ENCODE measurements around the gene EIF1B. TPM values are rescaled to one million over a fixed set of nuclear protein-coding genes. Genes with fewer than 3 reads are reported as not detected.

Gene EIF1B
- total RNA-seq, 1 experiment from 2014 or later = 21.7 TPM

DNA sequence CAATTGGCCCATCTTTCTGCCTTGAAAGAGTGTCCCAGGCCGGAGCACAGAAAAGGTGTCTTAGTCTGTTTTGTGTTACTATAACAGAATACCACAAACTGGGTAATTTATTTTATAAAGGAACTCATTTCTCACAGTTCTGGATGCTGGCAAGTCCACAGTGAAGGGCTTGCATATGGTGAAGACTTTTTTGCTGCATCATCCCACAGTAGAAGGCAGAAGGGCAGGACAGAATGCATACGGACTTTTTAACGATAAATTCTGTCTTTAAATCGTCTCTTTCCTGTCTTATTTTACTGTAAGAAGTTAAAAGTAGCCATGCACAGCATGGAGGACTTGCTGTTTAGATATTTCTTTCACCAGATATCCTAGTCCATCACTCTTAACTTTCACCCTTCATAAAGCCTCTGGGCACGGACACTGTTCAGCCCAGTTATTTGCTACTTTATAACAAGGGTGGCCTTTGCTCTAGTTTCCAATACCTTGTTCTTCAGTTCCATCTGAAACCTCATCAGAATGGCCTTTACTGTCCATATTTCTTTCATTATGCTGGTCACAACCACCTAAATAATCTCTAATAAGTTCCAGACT is 10.3 kb upstream of the EIF1B start:
- Histone ChIP-seq H3K9me3 (replicated peaks) (no peaks in the 10 kb centered on the region), H3K4me1 (no peaks in the 10 kb centered on the region), H3K27me3 (no peaks in the 10 kb centered on the region), H3K36me3 (no peaks in the 10 kb centered on the region), H3K27ac (no peak overlapping the region), H3K4me3 (no peak overlapping the region)
- no peak for DNase-seq

DNA sequence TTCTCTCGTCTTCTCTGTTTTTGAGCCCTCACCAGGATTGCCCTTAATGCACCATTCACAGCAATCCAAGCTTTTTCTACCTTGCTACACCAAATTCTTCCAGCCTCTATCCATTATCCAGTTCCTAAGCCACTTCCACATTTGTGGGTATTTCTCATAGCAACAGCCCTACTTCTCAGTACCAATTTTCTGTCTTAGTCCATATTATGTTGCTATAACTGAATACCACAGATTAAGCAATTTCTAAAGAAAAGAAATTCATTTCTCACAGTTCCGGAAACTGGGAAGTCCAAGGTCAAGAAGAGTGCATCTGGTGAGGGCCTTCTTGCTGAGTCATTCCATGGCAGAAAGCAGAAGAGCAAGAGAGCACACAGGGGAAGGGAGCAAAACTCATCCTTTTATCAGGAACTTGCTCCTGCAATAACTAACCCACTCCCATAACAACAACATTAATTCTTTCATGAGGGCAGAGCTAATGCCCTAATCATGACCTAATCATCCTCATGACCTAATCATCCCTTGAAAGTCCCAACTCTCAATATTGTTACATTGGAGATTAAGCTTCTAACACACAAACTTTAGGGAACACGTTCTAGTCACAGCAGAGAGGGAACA is 9.7 kb upstream of the EIF1B start:
- Histone ChIP-seq H3K4me3 (no peak overlapping the region), H3K4me1 (no peaks in the 10 kb centered on the region), H3K27ac (no peak overlapping the region), H3K27me3 (no peaks in the 10 kb centered on the region), H3K36me3 (no peaks in the 10 kb centered on the region), H3K9me3 (replicated peaks) (no peaks in the 10 kb centered on the region)
- DNase-seq = no peak

DNA sequence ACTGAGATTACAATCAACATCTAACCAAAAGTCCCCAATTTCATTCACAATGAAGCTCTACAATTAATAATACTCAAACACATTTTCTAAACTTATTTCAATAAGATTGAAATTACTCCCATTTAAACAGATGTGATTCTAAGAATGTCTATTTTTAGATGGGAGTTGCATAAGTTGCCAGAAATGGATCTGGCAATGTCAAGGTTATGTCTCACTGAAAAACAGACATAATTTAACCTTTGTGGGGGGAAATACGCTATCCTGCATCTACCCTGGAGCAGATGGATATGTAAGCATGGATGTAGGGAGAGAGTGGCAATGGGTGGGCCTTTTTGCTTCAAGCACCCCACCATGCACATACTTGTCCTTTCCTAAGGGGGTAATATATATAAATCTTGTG is 6.7 kb upstream of the EIF1B start:
- Histone ChIP-seq H3K4me3 (no peak overlapping the region), H3K27me3 (no peaks in the 10 kb centered on the region), H3K36me3 (no peaks in the 10 kb centered on the region), H3K4me1 (no peaks in the 10 kb centered on the region), H3K27ac (no peak overlapping the region), H3K9me3 (replicated peaks) (no peaks in the 10 kb centered on the region)
- no peak for DNase-seq

DNA sequence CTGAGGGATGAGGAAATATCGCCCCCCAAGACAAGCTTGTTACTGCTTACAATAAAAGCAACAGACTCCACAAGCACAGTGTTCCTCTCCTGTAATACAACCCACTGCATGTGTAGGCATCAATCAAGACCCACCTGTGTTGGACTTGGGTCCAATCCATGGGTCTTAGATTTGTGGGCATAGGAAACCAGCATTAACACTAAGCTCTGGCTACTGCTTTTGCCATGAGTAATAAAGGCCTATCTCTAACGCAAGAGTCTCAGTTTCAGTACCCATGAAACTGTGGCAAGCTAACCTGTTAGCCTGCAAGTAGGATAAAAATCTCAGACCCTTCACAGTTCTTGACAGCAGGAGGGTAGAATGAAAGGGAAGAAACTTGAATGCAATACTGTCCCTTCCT is 5.2 kb upstream of the EIF1B start:
- no peaks in the 10 kb centered on the region for H3K4me1 ChIP-seq
- no peaks in the 10 kb centered on the region for H3K36me3 ChIP-seq
- DNase-seq = peak in 1 of 2 experiments; percentile 17
- H3K9me3 ChIP-seq (replicated peaks) = no peaks in the 10 kb centered on the region
- H3K27ac ChIP-seq = no peak overlapping the region
- no peaks in the 10 kb centered on the region for H3K27me3 ChIP-seq
- H3K4me3 ChIP-seq = no peak overlapping the region

DNA sequence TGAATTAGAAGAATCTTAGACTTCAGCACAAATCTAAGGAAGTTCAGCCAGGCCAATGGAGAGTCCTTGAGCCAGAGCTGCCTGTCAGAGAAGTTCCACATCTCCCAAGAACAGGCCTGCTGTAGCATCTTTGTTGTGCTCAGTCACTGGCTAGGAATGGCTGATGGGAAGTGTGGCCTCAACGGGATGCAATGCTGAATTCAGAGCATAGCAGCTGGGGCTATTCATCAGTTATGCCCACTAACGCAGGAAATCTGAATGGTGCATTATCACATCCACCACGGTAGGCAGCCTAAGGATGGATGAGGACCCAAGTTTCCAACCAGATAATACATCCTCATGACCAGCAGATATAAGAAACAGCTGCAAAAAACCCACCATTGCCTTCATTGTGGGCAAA is 3.2 kb upstream of the EIF1B start:
- Histone ChIP-seq H3K4me1 (no peaks in the 10 kb centered on the region), H3K9me3 (replicated peaks) (no peaks in the 10 kb centered on the region), H3K27ac (no peak overlapping the region), H3K36me3 (peaks cover 7% of the 10 kb centered on the region), H3K27me3 (no peaks in the 10 kb centered on the region), H3K4me3 (no peak overlapping the region)
- DNase-seq = peak; percentile 5 to 33

DNA sequence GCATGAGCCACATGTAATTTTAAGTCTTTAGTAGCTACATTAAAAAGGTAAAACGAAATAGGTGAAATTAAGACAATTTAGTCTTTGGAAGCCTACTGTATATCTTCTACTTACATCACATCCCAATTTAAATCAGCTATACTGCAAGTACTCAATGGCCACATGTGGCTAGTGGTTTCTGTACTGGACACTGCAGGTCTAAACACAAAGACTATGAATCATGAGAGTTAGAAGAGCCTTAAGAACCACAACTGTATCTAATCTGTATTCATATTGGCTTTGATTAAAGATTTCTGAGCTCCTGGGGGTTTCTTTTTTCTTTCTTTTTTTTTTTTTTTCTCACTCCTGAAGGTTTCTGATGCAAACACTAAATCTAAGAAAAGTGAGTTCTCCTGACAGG is 2.3 kb upstream of the EIF1B start:
- DNase-seq = no peak

DNA sequence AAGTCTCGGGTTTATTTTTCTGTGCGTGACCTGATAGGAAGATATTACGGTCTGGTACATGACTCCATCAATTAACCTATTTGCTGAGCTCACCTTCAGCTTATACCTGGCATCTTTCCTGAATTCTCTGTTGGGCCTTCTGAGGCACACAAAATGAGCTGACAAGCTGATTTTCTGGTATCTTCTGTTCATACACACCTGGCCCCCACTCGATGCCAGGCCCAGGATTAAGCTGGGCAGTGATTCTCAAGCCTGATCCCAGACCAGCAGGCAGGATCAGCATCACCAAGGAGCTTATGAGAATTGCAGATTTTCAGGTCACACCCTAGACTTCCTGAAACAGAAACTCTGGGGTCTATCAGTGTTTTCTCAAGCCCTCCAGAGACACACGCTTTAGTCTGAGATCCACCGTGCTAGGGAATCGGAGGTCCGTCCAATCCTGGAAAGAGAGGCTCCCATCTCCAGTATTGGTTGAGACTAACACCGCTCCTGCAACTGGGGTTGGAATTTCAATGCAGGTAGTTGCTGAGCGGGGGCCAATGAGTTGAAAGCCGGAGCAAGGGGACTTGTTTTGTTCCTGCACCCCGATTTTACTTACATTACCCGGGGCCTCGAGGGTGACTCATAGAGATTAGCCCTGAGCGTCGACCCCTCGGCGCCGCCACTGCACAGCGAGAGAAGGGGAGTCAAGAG is 636 bp upstream of the EIF1B start:
- Histone ChIP-seq H3K36me3 (peaks cover 28% of the 10 kb centered on the region), H3K27me3 (no peaks in the 10 kb centered on the region), H3K27ac (peak overlapping the region; percentile 94; the same call in 1 of the 2 replicates), H3K4me3 (peak overlapping the region; percentile 95), H3K4me1 (no peaks in the 10 kb centered on the region), H3K9me3 (replicated peaks) (no peaks in the 10 kb centered on the region)
- DNase-seq = no peak

More for the DNA sequence above, 2.3 kb upstream of the EIF1B start:
- no peaks in the 10 kb centered on the region for H3K4me1 ChIP-seq
- no peak overlapping the region for H3K4me3 ChIP-seq
- no peaks in the 10 kb centered on the region for H3K27me3 ChIP-seq
- H3K36me3 ChIP-seq = peaks cover 16% of the 10 kb centered on the region
- no peaks in the 10 kb centered on the region for H3K9me3 ChIP-seq (replicated peaks)
- no peak overlapping the region for H3K27ac ChIP-seq

DNA sequence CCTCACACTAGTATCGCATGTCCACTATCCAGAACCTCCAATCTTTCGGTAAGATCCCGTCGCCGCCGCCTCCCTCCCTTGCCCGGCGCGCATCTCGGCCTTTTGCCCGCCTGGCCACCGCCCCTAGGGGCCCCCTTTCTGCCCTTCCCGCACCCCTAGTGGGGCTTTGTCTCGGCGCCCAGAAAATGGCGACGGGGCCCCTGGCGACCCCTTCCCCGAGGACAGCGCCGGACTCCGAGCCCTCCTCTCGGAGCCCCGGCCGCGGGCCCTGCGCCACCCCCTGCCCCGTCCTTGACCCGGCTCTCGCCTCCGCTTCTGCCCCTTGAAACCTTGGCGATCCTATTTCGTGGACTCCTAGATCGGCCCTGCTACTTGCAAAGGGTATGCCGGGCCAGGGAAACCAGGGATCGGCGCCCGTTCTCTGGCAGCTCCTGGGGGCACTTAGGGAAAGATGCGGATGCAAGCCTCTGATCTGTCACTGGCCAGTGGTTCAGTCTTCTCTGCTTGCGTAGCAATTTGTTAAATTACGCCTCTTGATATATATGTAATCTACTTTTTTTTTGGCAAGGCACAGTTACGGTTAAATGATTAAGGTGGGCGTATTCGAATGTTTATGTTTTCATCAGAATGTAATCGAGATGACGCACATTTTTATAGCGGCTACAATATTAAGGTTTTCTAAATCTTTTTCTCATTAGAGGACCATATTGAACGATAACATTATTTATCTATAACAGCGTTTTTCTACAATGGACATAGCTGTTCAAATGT is 603 bp downstream of the EIF1B start:
- no peaks in the 10 kb centered on the region for H3K9me3 ChIP-seq (replicated peaks)
- peak; percentile 29 to 42 for DNase-seq

DNA sequence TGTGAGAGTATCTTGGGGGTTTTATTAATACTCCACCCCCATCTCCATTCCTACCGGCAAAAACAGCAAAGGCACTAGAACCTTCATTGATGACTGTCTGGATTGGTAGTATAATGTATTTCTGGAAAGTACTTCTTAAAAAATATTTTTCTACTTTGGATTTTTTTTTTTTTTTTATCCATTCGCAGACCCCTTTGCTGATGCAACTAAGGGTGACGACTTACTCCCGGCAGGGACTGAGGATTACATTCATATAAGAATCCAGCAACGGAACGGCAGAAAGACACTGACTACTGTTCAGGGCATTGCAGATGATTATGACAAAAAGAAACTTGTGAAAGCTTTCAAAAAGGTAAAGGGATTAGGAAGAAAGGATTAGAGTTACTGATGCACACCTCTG is 1.2 kb downstream of the EIF1B start:
- Histone ChIP-seq H3K27ac (peak overlapping the region; percentile 94), H3K36me3 (peaks cover 30% of the 10 kb centered on the region), H3K9me3 (replicated peaks) (no peaks in the 10 kb centered on the region), H3K27me3 (no peaks in the 10 kb centered on the region), H3K4me1 (no peaks in the 10 kb centered on the region), H3K4me3 (peak overlapping the region; percentile 95)
- peak in 1 of 2 experiments; percentile 10 for DNase-seq

More for the DNA sequence above, 603 bp downstream of the EIF1B start:
- no peaks in the 10 kb centered on the region for H3K27me3 ChIP-seq
- peak overlapping the region; percentile 95 for H3K4me3 ChIP-seq
- H3K36me3 ChIP-seq = peaks cover 30% of the 10 kb centered on the region
- H3K27ac ChIP-seq = peak overlapping the region; percentile 94
- H3K4me1 ChIP-seq = no peaks in the 10 kb centered on the region

DNA sequence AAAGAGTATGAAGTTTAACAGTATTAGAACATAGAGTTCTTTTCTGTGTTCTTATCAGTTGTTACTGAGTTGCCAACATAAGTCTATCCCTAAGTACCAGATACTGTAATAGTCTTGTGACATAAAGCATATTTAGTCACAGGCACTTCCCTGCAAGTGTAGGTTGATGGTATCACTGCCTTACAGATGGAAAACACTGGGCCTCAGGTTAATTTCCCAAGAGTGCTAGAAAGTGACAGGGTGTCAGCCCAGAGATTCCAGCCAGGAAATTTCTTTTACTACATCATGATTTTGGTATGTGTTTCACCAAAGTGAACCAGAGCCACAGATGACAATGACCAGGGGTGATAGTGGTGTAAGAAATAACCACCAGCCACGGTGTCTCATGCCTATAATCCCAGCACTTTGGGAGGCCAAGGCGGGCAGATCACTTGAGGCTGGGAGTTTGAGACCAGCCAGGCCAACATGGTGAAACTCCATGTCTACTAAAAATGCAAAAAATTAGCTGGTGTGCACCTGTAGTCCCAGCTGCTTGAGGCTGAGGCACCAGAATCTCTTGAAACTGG is 3.2 kb downstream of the EIF1B start:
- Histone ChIP-seq H3K9me3 (replicated peaks) (no peaks in the 10 kb centered on the region), H3K4me1 (no peaks in the 10 kb centered on the region), H3K4me3 (no peak overlapping the region), H3K36me3 (peaks cover 30% of the 10 kb centered on the region), H3K27me3 (no peaks in the 10 kb centered on the region), H3K27ac (no peak overlapping the region)
- no peak for DNase-seq

DNA sequence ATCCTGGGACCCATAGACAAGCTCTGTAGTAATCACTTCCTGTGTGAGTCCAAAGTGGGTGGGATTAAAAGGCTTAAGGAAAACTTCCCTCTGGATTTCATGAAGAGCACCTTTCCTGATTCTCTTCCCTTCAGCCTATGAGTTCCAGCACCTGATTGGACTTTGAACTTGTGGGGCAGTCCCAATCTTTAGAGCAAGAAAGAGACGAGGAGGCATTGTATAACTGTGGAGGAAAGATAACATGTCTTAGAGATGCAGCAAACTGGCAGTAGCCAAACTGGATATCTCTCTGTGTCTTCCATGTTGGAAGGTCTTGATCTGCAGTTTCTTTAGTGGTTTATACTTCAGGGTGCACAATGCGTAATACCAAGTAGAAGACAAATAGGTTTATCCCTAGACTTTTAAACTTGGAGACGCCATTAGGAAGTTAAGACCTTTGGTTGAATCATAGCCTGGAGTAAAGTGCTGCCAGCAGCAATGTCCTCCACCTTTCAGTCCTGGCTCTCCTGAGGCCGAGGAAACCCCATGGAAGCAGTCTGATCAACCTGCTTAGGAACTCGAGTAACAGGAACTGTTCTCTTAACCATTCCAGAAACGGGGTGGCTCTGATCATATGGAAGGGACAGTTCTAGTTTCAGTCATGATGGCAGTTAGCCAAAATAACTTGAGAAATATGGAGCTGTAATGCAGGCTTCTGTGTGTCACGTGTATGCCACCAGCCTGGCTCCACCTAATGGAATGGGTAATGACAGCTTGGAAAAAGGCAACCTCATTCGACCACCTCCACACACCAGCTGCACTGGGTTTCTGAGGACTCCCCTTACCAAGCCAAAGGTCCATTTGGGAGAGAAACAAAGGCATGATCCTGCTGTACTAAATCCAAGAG is 4.7 kb downstream of the EIF1B start:
- DNase-seq = no peak
- H3K27me3 ChIP-seq = no peaks in the 10 kb centered on the region
- H3K9me3 ChIP-seq (replicated peaks) = no peaks in the 10 kb centered on the region
- H3K4me1 ChIP-seq = no peaks in the 10 kb centered on the region
- H3K36me3 ChIP-seq = peaks cover 30% of the 10 kb centered on the region
- no peak overlapping the region for H3K4me3 ChIP-seq
- H3K27ac ChIP-seq = no peak overlapping the region

DNA sequence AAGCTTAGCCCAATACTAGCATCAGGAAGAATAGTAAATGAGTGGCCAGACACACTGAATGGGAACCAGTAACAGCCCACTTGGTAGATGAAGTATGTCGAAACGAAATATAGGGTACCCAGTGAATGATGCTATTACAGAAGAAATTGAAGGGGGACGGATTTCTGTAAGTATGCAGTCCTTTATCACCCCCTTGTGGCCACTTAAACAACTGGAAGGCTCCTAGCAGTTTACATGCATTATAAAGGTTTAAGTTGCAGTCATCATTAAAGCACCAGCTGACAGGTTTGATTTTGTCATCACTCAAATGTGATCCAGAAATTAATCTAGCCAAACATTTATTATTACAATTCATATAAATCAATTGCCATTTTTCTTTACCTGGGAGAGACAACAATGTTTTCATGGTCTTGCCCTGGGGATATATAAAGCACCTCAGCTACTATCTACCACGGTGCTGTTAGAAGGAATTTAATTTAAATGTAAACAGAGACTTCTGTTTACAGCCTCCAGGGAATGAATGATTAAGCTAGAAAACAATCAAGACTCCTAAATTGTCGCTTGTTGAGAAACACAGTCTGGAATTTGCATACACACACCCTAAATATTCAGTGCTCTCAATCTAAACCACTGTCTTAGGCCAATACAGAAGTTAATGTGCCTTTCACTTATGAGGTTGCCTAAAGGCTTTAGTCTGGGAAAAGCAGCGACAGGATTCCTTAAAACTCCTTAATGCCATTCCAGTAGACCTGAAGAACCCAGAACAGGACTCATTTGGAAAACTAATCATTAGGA is 7.8 kb downstream of the EIF1B start:
- H3K36me3 ChIP-seq = peaks cover 13% of the 10 kb centered on the region
- H3K4me1 ChIP-seq = no peaks in the 10 kb centered on the region
- H3K27ac ChIP-seq = no peak overlapping the region
- H3K27me3 ChIP-seq = no peaks in the 10 kb centered on the region
- peak; percentile 29 to 66 for DNase-seq
- no peaks in the 10 kb centered on the region for H3K9me3 ChIP-seq (replicated peaks)
- H3K4me3 ChIP-seq = no peak overlapping the region

DNA sequence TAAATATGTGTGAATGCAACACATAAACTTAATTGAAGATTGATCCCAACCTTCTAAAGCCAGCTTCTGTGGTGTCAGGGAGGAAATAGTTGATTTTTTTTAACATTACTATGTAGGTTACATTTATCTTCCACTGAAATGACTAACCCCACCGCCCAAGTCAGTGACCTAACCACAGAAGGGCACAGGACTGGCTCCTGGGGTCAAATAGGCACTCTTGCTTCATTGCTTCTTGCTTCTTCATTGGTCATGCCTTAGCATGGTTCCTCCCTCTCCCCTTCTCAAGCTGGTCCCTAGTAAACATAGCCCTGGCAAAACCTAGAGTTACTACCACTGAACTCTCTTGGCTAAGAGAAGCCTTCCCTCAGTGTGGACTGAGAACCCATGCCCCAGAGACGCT is 12.3 kb downstream of the EIF1B start:
- Histone ChIP-seq H3K36me3 (no peaks in the 10 kb centered on the region), H3K27me3 (no peaks in the 10 kb centered on the region), H3K9me3 (replicated peaks) (no peaks in the 10 kb centered on the region), H3K4me3 (no peak overlapping the region), H3K4me1 (no peaks in the 10 kb centered on the region), H3K27ac (no peak overlapping the region)
- DNase-seq = no peak

All from SJCRH30 (cell line).